ENCODE results near the gene PTGER1. TPM values are rescaled to one million over a fixed set of nuclear protein-coding genes. Genes with fewer than 3 reads are reported as not detected.

PTGER1 gene
- total and polyA plus RNA-seq, 9 of the 15 experiments (the other 6 are each of a cell fraction or from before 2014, with no cell fraction given) = 0.06 to 0.36 (median 0.31) TPM; not detected in 5

GRCh38 chr19:14473073-14473977, 1.8 kb downstream of the PTGER1 start (continued):
- TF ChIP-seq ZNF318 (IDR thresholded peaks at IDR 0.05; ENCODE audit: borderline replicate concordance in 1 of 2, low read depth in 1 of 2) (no peak), TCF7L2 (IDR thresholded peaks at IDR 0.05; ENCODE audit: low read depth, low read length) (no peak), RBM22 (IDR thresholded peaks at IDR 0.05; ENCODE audit: low read depth, low read length, poor library complexity, severe bottlenecking) (peak; percentile 34), SPI1 (IDR thresholded peaks at IDR 0.05; ENCODE audit: borderline replicate concordance, low read depth, low read length) (no peak), GATA2 (CRISPR knock-in tag; IDR thresholded peaks at IDR 0.05) (no peak), FOSL1 (tag; conservative IDR thresholded peaks at IDR 0.05) (no peak)
- TF ChIP-seq, protein P1, sequence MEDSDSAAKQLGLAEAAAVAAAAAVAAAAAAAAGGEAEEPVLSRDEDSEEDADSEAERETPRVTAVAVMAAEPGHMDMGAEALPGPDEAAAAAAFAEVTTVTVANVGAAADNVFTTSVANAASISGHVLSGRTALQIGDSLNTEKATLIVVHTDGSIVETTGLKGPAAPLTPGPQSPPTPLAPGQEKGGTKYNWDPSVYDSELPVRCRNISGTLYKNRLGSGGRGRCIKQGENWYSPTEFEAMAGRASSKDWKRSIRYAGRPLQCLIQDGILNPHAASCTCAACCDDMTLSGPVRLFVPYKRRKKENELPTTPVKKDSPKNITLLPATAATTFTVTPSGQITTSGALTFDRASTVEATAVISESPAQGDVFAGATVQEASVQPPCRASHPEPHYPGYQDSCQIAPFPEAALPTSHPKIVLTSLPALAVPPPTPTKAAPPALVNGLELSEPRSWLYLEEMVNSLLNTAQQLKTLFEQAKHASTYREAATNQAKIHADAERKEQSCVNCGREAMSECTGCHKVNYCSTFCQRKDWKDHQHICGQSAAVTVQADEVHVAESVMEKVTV (CRISPR knock-in tag; IDR thresholded peaks at IDR 0.05) = no peak
- TF ChIP-seq, protein P2, sequence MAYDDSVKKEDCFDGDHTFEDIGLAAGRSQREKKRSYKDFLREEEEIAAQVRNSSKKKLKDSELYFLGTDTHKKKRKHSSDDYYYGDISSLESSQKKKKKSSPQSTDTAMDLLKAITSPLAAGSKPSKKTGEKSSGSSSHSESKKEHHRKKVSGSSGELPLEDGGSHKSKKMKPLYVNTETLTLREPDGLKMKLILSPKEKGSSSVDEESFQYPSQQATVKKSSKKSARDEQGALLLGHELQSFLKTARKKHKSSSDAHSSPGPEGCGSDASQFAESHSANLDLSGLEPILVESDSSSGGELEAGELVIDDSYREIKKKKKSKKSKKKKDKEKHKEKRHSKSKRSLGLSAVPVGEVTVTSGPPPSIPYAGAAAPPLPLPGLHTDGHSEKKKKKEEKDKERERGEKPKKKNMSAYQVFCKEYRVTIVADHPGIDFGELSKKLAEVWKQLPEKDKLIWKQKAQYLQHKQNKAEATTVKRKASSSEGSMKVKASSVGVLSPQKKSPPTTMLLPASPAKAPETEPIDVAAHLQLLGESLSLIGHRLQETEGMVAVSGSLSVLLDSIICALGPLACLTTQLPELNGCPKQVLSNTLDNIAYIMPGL (CRISPR knock-in tag; IDR thresholded peaks at IDR 0.05) = no peak
